C4-2B (cell line): Measurements from ENCODE around the gene RCAN1.

Source experiments
- H3K27ac ChIP-seq: fragments of 450-650 bp; 2 replicates; pipeline ENCODE4 v1.5.1; 2017
- ZFX ChIP-seq: fragments of 450-650 bp; IDR thresholded peaks from 2 replicates; pipeline ENCODE4 v1.6.1; 2017
- TF ChIP-seq, protein P1 (sequence below): fragments of 450-650 bp; conservative IDR thresholded peaks from 2 replicates; pipeline ENCODE4 v1.5.1; 2017; ENCODE audit warnings: mild to moderate bottlenecking

RCAN1 gene

DNA sequence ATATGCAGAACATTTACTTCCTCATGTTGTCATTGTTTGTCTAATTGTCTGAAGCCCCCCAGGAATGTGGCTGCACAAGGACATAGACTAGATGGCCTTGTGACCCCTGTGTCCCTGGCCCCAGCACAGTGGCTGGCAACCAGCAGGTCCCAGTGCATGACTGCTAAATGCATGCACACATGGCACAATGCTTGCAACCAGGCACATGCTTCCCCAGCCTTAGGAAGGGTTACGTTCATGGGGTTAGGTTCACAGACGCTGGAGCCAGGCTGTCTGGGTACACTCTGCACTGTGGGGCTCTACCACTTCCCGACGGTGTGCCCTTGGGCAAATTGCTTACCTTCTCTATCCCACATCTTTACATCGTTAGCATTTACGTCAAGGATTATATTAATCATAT is 32.6 kb upstream of the RCAN1 start:
- H3K27ac ChIP-seq, result no peak overlapping the region
- no peak for TF ChIP-seq ZFX
- TF ChIP-seq, protein P1, sequence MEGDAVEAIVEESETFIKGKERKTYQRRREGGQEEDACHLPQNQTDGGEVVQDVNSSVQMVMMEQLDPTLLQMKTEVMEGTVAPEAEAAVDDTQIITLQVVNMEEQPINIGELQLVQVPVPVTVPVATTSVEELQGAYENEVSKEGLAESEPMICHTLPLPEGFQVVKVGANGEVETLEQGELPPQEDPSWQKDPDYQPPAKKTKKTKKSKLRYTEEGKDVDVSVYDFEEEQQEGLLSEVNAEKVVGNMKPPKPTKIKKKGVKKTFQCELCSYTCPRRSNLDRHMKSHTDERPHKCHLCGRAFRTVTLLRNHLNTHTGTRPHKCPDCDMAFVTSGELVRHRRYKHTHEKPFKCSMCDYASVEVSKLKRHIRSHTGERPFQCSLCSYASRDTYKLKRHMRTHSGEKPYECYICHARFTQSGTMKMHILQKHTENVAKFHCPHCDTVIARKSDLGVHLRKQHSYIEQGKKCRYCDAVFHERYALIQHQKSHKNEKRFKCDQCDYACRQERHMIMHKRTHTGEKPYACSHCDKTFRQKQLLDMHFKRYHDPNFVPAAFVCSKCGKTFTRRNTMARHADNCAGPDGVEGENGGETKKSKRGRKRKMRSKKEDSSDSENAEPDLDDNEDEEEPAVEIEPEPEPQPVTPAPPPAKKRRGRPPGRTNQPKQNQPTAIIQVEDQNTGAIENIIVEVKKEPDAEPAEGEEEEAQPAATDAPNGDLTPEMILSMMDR, result no peak

DNA sequence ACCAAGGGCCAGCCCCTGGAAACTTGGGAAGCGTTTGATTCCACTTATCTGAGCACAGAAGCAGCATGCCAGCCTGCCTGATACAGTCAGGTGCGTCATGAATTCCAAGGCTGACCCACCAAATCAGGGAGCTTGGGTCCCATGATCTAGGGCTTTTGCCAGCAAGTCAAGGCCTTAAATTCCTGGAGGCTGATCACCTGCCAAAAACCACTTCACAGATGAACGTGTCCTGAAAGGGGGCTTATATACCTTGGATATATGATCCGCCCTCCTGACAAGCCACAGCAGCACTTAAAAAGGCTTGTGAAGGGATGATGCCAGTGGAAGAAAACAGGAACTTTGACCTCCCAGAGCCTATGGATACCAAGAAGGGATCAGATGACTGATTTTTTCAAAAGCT is 29.9 kb upstream of the RCAN1 start:
- TF ChIP-seq, protein P1, result no peak
- no peak for TF ChIP-seq ZFX

DNA sequence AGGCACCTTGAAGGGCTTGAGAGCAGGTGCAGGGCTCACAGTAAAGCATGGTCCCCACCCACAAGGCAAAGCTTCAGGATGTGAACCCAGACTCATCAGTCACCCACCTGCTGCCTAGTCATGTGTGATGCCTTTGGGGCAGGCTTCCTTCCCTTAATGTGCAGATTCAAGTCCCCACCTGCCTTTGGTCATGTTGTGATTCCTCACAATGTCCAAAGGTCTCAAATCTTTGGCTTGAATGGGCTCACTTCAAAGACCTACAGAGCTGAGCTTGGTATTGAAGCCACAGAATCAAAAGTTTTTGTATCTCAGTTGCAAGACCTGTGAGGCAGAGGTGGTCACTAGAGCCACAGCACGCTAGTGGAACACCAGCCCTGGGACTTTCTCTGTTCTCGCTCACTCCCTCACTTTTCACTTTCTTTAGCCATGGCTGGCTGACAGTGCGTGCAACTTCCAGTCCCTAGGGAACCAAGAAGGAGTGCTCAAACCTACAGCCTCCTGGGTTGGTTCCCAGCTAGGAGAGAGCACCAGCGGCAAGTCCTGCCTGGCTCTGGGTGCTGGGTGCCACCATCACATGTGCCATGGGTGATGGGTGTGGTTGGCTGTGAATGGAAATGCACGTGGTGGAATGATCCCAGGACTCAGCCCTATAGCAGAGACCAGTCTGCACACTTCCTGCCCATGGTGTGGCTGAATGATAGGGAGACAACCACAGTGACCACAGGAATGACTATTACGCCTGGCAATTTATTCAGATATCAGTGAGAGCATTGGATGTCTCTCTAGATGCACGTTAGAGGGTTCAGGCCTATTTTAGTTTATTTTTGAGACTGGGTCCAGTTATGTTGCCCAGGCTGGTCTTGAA is 27.5 kb upstream of the RCAN1 start:
- H3K27ac ChIP-seq, result no peak overlapping the region
- TF ChIP-seq, protein P1, result no peak
- no peak for TF ChIP-seq ZFX

More for the DNA sequence above, 29.9 kb upstream of the RCAN1 start:
- no peak overlapping the region for H3K27ac ChIP-seq

DNA sequence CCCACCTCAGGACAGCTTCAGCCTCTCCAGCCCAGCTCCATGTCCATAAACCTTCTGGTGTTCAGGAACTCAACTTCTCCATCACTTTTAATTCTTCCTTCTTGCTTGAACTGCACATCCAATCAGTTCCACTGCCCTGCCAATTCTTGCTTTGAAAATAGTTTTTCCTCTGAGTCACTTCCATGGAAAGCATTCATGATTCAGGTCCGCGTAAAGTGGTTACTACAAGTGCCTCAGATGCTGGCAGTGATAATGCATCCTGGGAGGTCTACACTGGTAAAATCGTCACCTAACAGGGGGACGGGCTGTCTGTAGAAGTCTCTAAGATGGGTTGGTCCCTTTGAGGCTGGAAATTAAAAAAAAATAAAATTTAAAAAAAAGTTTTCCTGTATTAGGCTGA is 25.9 kb upstream of the RCAN1 start:
- no peak overlapping the region for H3K27ac ChIP-seq
- TF ChIP-seq ZFX, result no peak
- TF ChIP-seq, protein P1, result no peak

DNA sequence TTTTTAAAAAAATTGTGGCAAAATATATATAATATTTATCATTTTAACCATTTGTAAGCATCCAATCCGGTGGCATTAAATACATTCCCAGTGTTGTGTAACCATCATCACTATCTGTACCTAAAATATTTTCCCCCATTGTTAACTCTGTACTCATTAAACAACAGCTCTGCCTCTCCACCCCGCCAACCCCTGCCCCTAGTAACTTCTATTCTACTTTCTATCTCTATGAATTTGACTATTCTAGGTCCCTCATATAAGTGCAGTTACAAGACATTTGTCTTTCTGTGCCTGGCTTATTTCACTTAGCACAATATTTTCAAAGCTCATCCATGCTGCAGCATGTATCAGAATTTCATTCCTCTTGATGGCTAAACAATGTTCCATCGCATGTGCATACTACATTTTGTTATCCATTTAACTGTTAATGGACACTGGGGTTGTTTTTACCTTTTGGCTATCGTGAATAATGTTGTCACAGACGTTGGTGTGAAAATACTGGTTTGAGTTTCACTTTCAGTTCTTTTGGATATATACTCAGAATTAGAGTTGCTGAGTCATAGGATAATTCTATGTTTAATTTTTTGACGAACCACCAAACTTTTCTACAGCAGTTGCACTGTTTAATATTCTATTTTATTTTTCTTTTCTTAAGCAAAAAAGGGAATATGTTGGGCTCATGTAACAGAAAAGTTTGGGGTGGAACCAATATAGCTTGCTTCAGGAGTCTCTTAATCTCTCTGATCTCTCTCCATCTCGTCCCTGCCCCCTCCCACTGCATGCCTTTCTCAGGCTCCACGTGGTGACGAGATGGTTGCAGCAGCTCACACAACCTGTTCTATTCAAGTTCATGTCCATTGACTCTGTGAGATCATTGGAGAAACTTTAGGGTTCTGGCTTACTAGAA is 25.2 kb upstream of the RCAN1 start:
- no peak overlapping the region for H3K27ac ChIP-seq
- TF ChIP-seq, protein P1, result no peak
- no peak for TF ChIP-seq ZFX

DNA sequence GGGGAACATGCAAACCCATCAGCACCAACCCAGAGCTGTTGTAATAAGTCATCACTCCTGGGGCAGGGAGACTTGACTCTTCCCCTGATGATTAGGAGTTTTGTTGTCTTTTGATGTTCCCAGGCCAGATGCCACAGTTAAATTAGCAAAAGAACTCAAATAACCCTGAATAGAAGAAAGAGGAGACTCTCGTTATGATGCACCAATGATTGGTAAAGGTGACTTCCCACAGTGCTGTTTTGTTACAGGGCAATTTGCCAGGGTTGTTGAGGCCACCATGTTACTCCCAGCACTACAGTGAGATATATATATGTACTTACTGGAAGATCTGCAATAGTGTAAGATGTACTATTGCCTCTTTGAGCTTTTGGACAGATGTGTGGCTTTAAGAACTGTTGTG is 24.3 kb upstream of the RCAN1 start:
- no peak for TF ChIP-seq ZFX
- TF ChIP-seq, protein P1, result no peak
- H3K27ac ChIP-seq, result no peak overlapping the region

DNA sequence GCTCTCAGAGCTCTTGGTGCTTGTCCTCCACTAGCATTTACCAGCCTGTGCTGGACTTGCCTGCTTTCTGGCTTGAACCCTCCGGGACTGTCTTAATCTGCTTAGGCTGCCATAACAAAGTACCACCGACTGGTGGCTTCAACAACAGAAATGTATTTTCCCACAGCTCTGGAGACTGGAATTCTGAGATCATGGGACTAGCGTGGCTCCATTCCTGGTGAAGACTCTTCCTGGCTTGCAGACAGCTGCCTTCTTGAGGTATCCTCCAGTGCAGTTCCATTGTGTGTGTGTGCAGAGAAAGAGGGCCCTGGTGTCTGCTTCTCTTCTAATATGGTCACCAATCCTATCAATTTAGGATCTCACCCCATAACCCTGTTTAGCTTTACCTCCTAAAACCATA is 22.0 kb upstream of the RCAN1 start:
- no peak for TF ChIP-seq ZFX
- TF ChIP-seq, protein P1, result no peak
- H3K27ac ChIP-seq, result no peak overlapping the region
